HepG2 (cell line): ENCODE results near the gene KAZN.

Source experiments
- PAF1 ChIP-seq: IDR thresholded peaks from 2 replicates; pipeline ENCODE4 v1.6.1; 2016; ENCODE audit warnings: missing genetic modification reagents, missing compliant biosample characterization
- TF ChIP-seq, protein P1 (sequence below): sonication (generic); IDR thresholded peaks from 2 replicates; pipeline ENCODE4 v1.6.1; 2016; ENCODE audit warnings: low read depth, borderline replicate concordance

DNA sequence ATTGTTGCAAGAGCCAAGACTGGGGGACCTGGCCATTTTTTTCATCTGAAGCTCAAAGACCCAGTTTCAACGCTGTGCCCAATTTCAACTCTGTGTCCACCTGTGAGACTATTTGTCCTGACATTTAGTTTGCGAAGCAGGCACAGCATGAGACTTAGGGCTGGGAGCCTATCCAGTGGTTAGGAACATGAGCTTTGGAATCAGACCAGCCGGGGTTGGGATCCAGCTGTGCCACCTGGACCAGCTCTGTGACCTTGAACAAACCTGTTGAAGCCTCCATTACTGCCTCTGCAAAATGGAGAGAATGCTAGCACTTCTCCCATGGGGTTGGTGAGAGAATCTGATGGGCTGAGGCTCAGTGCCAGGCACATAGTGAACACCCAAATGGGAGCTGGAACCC is 348.9 kb downstream of the KAZN start:
- TF ChIP-seq, protein P1, sequence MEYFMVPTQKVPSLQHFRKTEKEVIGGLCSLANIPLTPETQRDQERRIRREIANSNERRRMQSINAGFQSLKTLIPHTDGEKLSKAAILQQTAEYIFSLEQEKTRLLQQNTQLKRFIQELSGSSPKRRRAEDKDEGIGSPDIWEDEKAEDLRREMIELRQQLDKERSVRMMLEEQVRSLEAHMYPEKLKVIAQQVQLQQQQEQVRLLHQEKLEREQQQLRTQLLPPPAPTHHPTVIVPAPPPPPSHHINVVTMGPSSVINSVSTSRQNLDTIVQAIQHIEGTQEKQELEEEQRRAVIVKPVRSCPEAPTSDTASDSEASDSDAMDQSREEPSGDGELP: no peak
- TF ChIP-seq PAF1: no peak
